HepG2 (cell line): ENCODE results near the gene CALML6. TPM values are rescaled to one million over a fixed set of nuclear protein-coding genes. Genes with fewer than 3 reads are reported as not detected.

ENCODE experiments used
- AFF4 ChIP-seq: sonication (generic); formaldehyde crosslinking; IDR thresholded peaks from 2 replicates; pipeline ENCODE4 v1.4.0; 2020; ENCODE audit warnings: missing genetic modification reagents
- HIC2 ChIP-seq: sonication (generic); formaldehyde crosslinking; IDR thresholded peaks from 2 replicates; pipeline ENCODE4 v1.9.0; 2022; ENCODE audit warnings: low read depth, missing genetic modification reagents
- HOXD1 ChIP-seq: sonication (generic); formaldehyde crosslinking; IDR thresholded peaks from 2 replicates; pipeline ENCODE4 v1.5.0; 2020; ENCODE audit warnings: missing genetic modification reagents
- KAT7 ChIP-seq: IDR thresholded peaks from 2 replicates; pipeline ENCODE4 v1.6.1; 2018; ENCODE audit warnings: borderline replicate concordance, missing compliant biosample characterization
- KLF11 ChIP-seq: IDR thresholded peaks from 2 replicates; pipeline ENCODE4 v1.6.1; 2016; ENCODE audit warnings: missing compliant biosample characterization
- MED1 ChIP-seq: sonication (generic); formaldehyde crosslinking; IDR thresholded peaks from 2 replicates; pipeline ENCODE4 v1.4.0; 2020; ENCODE audit warnings: missing genetic modification reagents
- TBX2 ChIP-seq: sonication (generic); formaldehyde crosslinking; IDR thresholded peaks from 2 replicates; pipeline ENCODE4 v1.5.0; 2020; ENCODE audit warnings: missing genetic modification reagents, mild to moderate bottlenecking, borderline replicate concordance
- ZBTB4 ChIP-seq: sonication (generic); formaldehyde crosslinking; IDR thresholded peaks from 2 replicates; pipeline ENCODE4 v1.4.0; 2020; ENCODE audit warnings: missing genetic modification reagents, mild to moderate bottlenecking, borderline replicate concordance
- ZFP91 ChIP-seq: sonication (generic); formaldehyde crosslinking; IDR thresholded peaks from 2 replicates; pipeline ENCODE4 v1.9.0; 2022; ENCODE audit warnings: missing genetic modification reagents, mild to moderate bottlenecking, borderline replicate concordance
- ZNF329 ChIP-seq: sonication (generic); formaldehyde crosslinking; IDR thresholded peaks from 2 replicates; pipeline ENCODE4 v1.9.0; 2021; ENCODE audit warnings: low read depth, mild to moderate bottlenecking, missing genetic modification reagents
- ZNF343 ChIP-seq: sonication (generic); formaldehyde crosslinking; IDR thresholded peaks from 2 replicates; pipeline ENCODE4 v1.4.0; 2020; ENCODE audit warnings: mild to moderate bottlenecking, missing genetic modification reagents
- ZNF710 ChIP-seq: sonication (generic); formaldehyde crosslinking; IDR thresholded peaks from 2 replicates; pipeline ENCODE4 v1.5.0; 2020; ENCODE audit warnings: mild to moderate bottlenecking, missing genetic modification reagents, borderline replicate concordance
- ZNF720 ChIP-seq: sonication (generic); formaldehyde crosslinking; IDR thresholded peaks from 2 replicates; pipeline ENCODE4 v1.4.0; 2020; ENCODE audit warnings: missing genetic modification reagents
- ZNF766 ChIP-seq: sonication (generic); formaldehyde crosslinking; IDR thresholded peaks from 2 replicates; pipeline ENCODE4 v1.5.0; 2020; ENCODE audit warnings: missing genetic modification reagents, borderline replicate concordance
- polyA plus RNA-seq, 8 experiments: library from polyadenylated mRNA; depleted of rRNA in 3 of 8; stranded (reverse) in 7 of 8; unstranded in 1 of 8; fragments of >200 nt; fragmentation: Illumina TruSeq in 4 of 8; extraction: Trizol in 4 of 8; gene quantifications; 2 replicates each; pipeline versions ENCODE4 v1.2.1 to v1.2.3, GENCODE V29; 2011 to 2016; ENCODE audit warnings: low read depth in 4 of 8, missing spikeins in 1 of 8, mixed read lengths in 1 of 8; ENCODE audit not compliant: insufficient read depth in 1 of 8
- total RNA-seq, 5 experiments: library from RNA; depleted of rRNA; stranded (reverse); fragments of >200 nt; fragmentation: Illumina TruSeq; extraction: Trizol; gene quantifications; 2 replicates each; pipeline ENCODE4 v1.2.3, GENCODE V29; 2016; ENCODE audit warnings: low read depth in 1 of 5

CALML6 gene
- total and polyA plus RNA-seq, 2 of the 13 experiments (the other 11 are each of a cell fraction or from before 2014, with no cell fraction given) = 0.11 to 0.12 TPM

- TF ChIP-seq ZBTB4 (CRISPR knock-in tag) = peak; percentile 10; the same call in 1 of the 2 replicates
- peak; percentile 79; the same call in 1 of the 2 replicates for TF ChIP-seq ZNF343
- peak; percentile 62; the same call in 1 of the 2 replicates for TF ChIP-seq ZNF710 (CRISPR knock-in tag)
- TF ChIP-seq ZNF766 (CRISPR knock-in tag) = no peak
- peak; percentile 58; the same call in 1 of the 2 replicates for TF ChIP-seq ZFP91 (CRISPR knock-in tag)
- TF ChIP-seq ZNF720 (CRISPR knock-in tag) = no peak
- TF ChIP-seq ZNF329 (CRISPR knock-in tag) = no peak
- no peak for TF ChIP-seq HOXD1 (CRISPR knock-in tag)
- TF ChIP-seq KAT7 = 0 out of 2 replicates have a peak, but pooled peaks have one; percentile 36
- TF ChIP-seq AFF4 (CRISPR knock-in tag) = 0 out of 2 replicates have a peak, but pooled peaks have one; percentile 49
- peak; percentile 57 for TF ChIP-seq MED1 (CRISPR knock-in tag)
- TF ChIP-seq TBX2 (CRISPR knock-in tag) = peak; percentile 41; the same call in 1 of the 2 replicates
- TF ChIP-seq HIC2 = peak; percentile 34; the same call in 1 of the 2 replicates
- no peak for TF ChIP-seq KLF11 (CRISPR knock-in tag)
Measured at GRCh38 chr1:1922956-1923833, 8.1 kb downstream of the CALML6 start (continued).
